Mesendoderm (in vitro differentiated cells): ENCODE results near the gene SLC26A3.

Source experiments
- DNase-seq: peaks from one replicate; pipeline ENCODE4 v3.0.0; 2013
- H2AK5ac ChIP-seq: 2 replicates; pipeline ENCODE4 v1.6.1; 2013; ENCODE audit warnings: low read length, inconsistent platforms
- H2BK120ac ChIP-seq: 2 replicates; pipeline ENCODE4 v1.6.1; 2013; ENCODE audit warnings: low read depth, mild to moderate bottlenecking, low read length, moderate library complexity, mixed read lengths
- H2BK15ac ChIP-seq: replicated peaks from 2 replicates; pipeline ENCODE4 v1.6.1; 2013; ENCODE audit warnings: low read depth, mild to moderate bottlenecking, moderate library complexity
- H2BK5ac ChIP-seq: 2 replicates; pipeline ENCODE4 v1.6.1; 2013; ENCODE audit warnings: low read length, inconsistent platforms
- H3K18ac ChIP-seq: 2 replicates; pipeline ENCODE4 v1.6.1; 2013; ENCODE audit warnings: mild to moderate bottlenecking, low read length, mixed read lengths
- H3K23ac ChIP-seq: one replicate; pipeline ENCODE4 v1.6.1; 2013; ENCODE audit warnings: low read length
- H3K27ac ChIP-seq: 2 replicates; pipeline ENCODE4 v1.5.1; 2013; ENCODE audit warnings: low read depth, mild to moderate bottlenecking, inconsistent platforms, low read length, moderate library complexity
- H3K27me3 ChIP-seq: 2 replicates; pipeline ENCODE4 v1.6.1; 2013; ENCODE audit warnings: low read length, control low read depth, mild to moderate bottlenecking, inconsistent platforms; ENCODE audit not compliant: insufficient read depth, poor library complexity
- H3K36me3 ChIP-seq: 2 replicates; pipeline ENCODE4 v1.6.1; 2013; ENCODE audit warnings: low read length, inconsistent platforms; ENCODE audit not compliant: control insufficient read depth, insufficient read depth
- H3K4ac ChIP-seq: one replicate; pipeline ENCODE4 v1.6.1; 2013; ENCODE audit warnings: low read depth, mild to moderate bottlenecking, low read length, moderate library complexity
- H3K4me1 ChIP-seq: 2 replicates; pipeline ENCODE4 v1.6.1; 2013; ENCODE audit warnings: low read depth, low read length, inconsistent platforms; ENCODE audit not compliant: control insufficient read depth
- H3K4me2 ChIP-seq: 2 replicates; pipeline ENCODE4 v1.6.1; 2013; ENCODE audit warnings: low read length
- H3K4me3 ChIP-seq: 2 replicates; pipeline ENCODE4 v1.5.1; 2013; ENCODE audit warnings: mild to moderate bottlenecking, low read length
- H3K56ac ChIP-seq: one replicate; pipeline ENCODE4 v1.6.1; 2013; ENCODE audit warnings: low read length
- H3K79me1 ChIP-seq: 2 replicates; pipeline ENCODE4 v1.6.1; 2013; ENCODE audit warnings: low read length, inconsistent platforms
- H3K79me2 ChIP-seq: 2 replicates; pipeline ENCODE4 v1.6.1; 2013; ENCODE audit warnings: mild to moderate bottlenecking, low read length; ENCODE audit not compliant: control insufficient read depth, insufficient read depth
- H3K9ac ChIP-seq: 2 replicates; pipeline ENCODE4 v1.6.1; 2013; ENCODE audit warnings: low read length, inconsistent platforms
- H4K5ac ChIP-seq: one replicate; pipeline ENCODE4 v1.6.1; 2013; ENCODE audit warnings: low read length
- H4K8ac ChIP-seq: one replicate; pipeline ENCODE4 v1.6.1; 2013; ENCODE audit warnings: low read depth, mild to moderate bottlenecking, control low read depth, low read length, moderate library complexity
- WGBS: extraction: QIAGEN DNeasy Blood & Tissue Kit; methylation state at CpG from one replicate; pipeline ENCODE4 v1.1.7; 2013; ENCODE audit warnings: low lambda C conversion rate, missing lambda C conversion rate; ENCODE audit not compliant: insufficient coverage; ENCODE audit errors: extremely low coverage; 5-methylcytosine and 5-hydroxymethylcytosine counted together

SLC26A3 gene

GRCh38 chr7:107773027-107773426 lies 30.0 kb downstream of the SLC26A3 start:
- H3K4me1 ChIP-seq: no peaks in the 10 kb centered on the region
- no peak overlapping the region for H2BK15ac ChIP-seq
- no peak overlapping the region for H3K4ac ChIP-seq
- no peaks in the 10 kb centered on the region for H3K36me3 ChIP-seq
- no peak for DNase-seq
- H2BK5ac ChIP-seq: no peak overlapping the region
- no peak overlapping the region for H4K5ac ChIP-seq
- H3K18ac ChIP-seq: no peak overlapping the region
- no peak overlapping the region for H2BK120ac ChIP-seq
- H3K79me1 ChIP-seq: no peaks in the 10 kb centered on the region
- H3K56ac ChIP-seq: no peak overlapping the region
- H3K27ac ChIP-seq: no peak overlapping the region
- H3K23ac ChIP-seq: no peak overlapping the region
- no CpG with 5 or more reads among the region's 2 CpGs for WGBS
- no peak overlapping the region for H4K8ac ChIP-seq
- no peak overlapping the region for H3K4me3 ChIP-seq
- H3K4me2 ChIP-seq: no peak overlapping the region
- H3K27me3 ChIP-seq: no peaks in the 10 kb centered on the region
- H3K79me2 ChIP-seq: no peaks in the 10 kb centered on the region
- no peak overlapping the region for H3K9ac ChIP-seq
- no peak overlapping the region for H2AK5ac ChIP-seq

DNA sequence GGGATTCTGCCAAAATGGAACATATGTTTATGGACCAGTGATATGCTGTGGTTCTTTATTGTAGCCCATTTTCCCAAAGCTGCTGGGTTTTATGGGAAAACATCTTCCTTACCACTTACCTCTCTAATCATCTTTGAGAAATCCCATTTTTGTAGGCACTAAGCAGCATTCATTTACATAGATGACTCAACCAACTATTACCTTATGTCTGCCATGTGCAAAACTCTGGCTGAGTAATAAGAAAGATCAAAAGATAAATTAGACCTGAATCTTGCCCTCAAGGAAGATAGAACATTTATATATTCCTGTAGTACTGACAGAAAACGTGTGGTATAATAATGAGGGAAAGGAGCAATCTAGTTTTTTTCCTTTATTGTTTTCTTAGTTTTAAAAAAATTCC lies 34.8 kb downstream of the SLC26A3 start:
- H3K18ac ChIP-seq: no peak overlapping the region
- no peak overlapping the region for H3K9ac ChIP-seq
- no peak overlapping the region for H4K8ac ChIP-seq
- H3K4ac ChIP-seq: no peak overlapping the region
- no peaks in the 10 kb centered on the region for H3K4me1 ChIP-seq
- no CpG with 5 or more reads among the region's 1 CpG for WGBS
- no peak overlapping the region for H3K4me2 ChIP-seq
- H3K79me2 ChIP-seq: no peaks in the 10 kb centered on the region
- no peak overlapping the region for H3K4me3 ChIP-seq
- no peak overlapping the region for H3K27ac ChIP-seq
- no peak for DNase-seq
- H3K36me3 ChIP-seq: no peaks in the 10 kb centered on the region
- H3K56ac ChIP-seq: no peak overlapping the region
- H2BK120ac ChIP-seq: no peak overlapping the region
- no peak overlapping the region for H2BK15ac ChIP-seq
- no peak overlapping the region for H3K23ac ChIP-seq
- H3K27me3 ChIP-seq: no peaks in the 10 kb centered on the region
- H4K5ac ChIP-seq: no peak overlapping the region
- no peak overlapping the region for H2AK5ac ChIP-seq
- no peaks in the 10 kb centered on the region for H3K79me1 ChIP-seq
- H2BK5ac ChIP-seq: no peak overlapping the region

DNA sequence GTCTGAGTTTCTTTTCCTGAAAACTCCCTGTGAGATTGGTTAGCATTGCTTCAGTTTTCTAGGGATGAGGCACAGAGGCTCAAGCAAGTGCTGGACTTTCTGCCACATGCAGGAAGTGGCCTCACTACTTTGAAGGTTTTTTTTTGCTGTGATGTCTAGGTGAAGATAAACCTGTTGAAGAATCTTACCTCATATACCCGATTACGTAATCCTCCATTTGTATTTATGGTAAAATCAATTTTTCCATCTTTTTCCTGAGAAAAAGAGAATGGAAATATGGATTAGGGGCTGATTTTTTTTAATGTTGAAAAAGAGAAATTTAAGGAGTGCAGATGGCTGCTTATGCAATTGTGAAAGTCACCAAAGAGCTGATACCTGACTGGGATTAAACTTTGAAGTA lies 35.6 kb downstream of the SLC26A3 start:
- Histone ChIP-seq H3K56ac (no peak overlapping the region), H4K8ac (no peak overlapping the region), H3K4ac (no peak overlapping the region), H3K23ac (no peak overlapping the region), H3K4me2 (no peak overlapping the region), H2AK5ac (no peak overlapping the region), H3K4me3 (no peak overlapping the region), H3K79me2 (no peaks in the 10 kb centered on the region), H2BK15ac (no peak overlapping the region), H2BK120ac (no peak overlapping the region), H3K18ac (no peak overlapping the region), H3K4me1 (no peaks in the 10 kb centered on the region), H4K5ac (no peak overlapping the region), H3K9ac (no peak overlapping the region), H3K27me3 (no peaks in the 10 kb centered on the region), H2BK5ac (no peak overlapping the region), H3K27ac (no peak overlapping the region), H3K79me1 (no peaks in the 10 kb centered on the region), H3K36me3 (no peaks in the 10 kb centered on the region)
- no CpG with 5 or more reads among the region's 2 CpGs for WGBS
- DNase-seq: no peak

DNA sequence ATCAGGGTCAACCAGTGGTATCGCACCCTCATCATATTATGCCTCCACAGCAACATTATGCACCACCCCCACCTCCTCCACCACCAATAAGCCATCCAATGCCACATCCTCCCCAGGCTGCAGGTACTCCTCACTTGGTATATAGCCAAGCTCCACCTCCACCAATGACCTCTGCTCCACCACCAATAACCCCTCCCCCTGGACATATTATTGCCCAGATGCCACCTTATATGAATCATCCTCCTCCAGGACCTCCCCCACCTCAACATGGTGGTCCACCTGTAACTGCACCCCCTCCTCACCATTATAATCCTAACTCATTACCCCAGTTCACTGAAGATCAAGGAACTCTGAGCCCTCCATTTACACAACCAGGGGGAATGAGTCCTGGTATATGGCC lies 44.4 kb downstream of the SLC26A3 start:
- Histone ChIP-seq H3K23ac (no peak overlapping the region), H3K79me1 (no peaks in the 10 kb centered on the region), H3K27ac (no peak overlapping the region), H3K18ac (no peak overlapping the region), H3K4me3 (no peak overlapping the region), H4K5ac (no peak overlapping the region), H3K36me3 (peaks cover 9% of the 10 kb centered on the region), H2BK15ac (no peak overlapping the region), H4K8ac (no peak overlapping the region), H3K9ac (no peak overlapping the region), H2BK120ac (no peak overlapping the region), H3K56ac (no peak overlapping the region), H3K4me2 (no peak overlapping the region), H3K27me3 (no peaks in the 10 kb centered on the region), H3K79me2 (no peaks in the 10 kb centered on the region), H2BK5ac (no peak overlapping the region), H2AK5ac (no peak overlapping the region), H3K4ac (no peak overlapping the region), H3K4me1 (no peaks in the 10 kb centered on the region)
- DNase-seq: no peak
- no CpG with 5 or more reads among the region's 1 CpG for WGBS

DNA sequence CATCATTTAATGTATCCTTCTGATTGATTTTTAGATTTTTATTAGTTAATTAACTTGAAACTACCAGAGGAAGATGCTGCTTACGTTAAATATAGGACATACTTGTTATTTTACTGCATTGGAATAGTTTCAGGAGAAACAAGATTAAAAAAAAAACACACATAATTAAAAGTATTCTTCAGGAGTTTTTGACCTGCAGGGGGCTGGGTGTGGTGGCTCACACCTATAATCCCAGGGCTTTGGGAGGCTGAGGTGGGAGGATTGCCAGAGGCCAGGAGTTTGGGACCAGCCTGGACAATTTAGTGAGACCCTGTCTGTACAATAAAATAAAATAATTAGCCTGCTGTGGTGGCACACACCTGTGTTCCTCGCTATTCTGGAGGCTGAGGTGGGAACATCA lies 48.4 kb downstream of the SLC26A3 start:
- Histone ChIP-seq H3K79me1 (peaks cover 1% of the 10 kb centered on the region), H2BK15ac (no peak overlapping the region), H3K23ac (no peak overlapping the region), H3K27me3 (no peaks in the 10 kb centered on the region), H3K18ac (no peak overlapping the region), H3K27ac (no peak overlapping the region), H2BK120ac (no peak overlapping the region), H4K8ac (no peak overlapping the region), H3K4ac (no peak overlapping the region), H3K56ac (no peak overlapping the region), H4K5ac (no peak overlapping the region), H3K4me2 (no peak overlapping the region), H3K36me3 (peaks cover 9% of the 10 kb centered on the region), H2BK5ac (no peak overlapping the region), H3K9ac (no peak overlapping the region), H3K4me1 (no peaks in the 10 kb centered on the region), H2AK5ac (no peak overlapping the region), H3K79me2 (no peaks in the 10 kb centered on the region), H3K4me3 (no peak overlapping the region)
- no CpG with 5 or more reads among the region's 2 CpGs for WGBS
- peak; percentile 11 for DNase-seq

DNA sequence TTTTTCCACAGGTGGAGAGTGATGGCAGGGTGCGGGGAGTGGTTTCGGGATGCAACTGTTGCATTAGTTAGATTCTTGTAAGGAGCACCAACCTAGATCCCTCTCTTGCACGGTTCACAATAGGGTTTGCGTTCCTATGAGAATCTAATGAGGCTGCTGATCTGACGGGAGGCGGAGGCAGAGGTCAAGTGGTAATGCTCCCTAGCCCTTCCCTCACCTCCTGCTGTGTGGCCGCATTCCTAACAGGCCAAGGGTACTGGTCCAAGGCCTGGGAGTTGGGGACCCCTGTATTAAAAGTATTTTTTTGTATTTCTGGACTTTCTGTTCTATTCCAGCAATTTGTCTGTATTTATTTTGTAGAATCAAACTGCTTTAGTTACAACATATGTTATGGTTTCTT lies 51.9 kb downstream of the SLC26A3 start:
- WGBS: no CpG with 5 or more reads among the region's 7 CpGs

More for the DNA sequence above, 51.9 kb downstream of the SLC26A3 start:
- peak; percentile 13 for DNase-seq
- no peaks in the 10 kb centered on the region for H3K27me3 ChIP-seq
- H3K27ac ChIP-seq: no peak overlapping the region
- no peak overlapping the region for H3K56ac ChIP-seq
- no peaks in the 10 kb centered on the region for H3K36me3 ChIP-seq
- H4K8ac ChIP-seq: no peak overlapping the region
- no peak overlapping the region for H2BK120ac ChIP-seq
- no peak overlapping the region for H3K18ac ChIP-seq
- peaks cover 7% of the 10 kb centered on the region for H3K79me2 ChIP-seq
- H2AK5ac ChIP-seq: no peak overlapping the region
- H3K4me2 ChIP-seq: no peak overlapping the region
- no peak overlapping the region for H4K5ac ChIP-seq
- H3K79me1 ChIP-seq: peaks cover 1% of the 10 kb centered on the region
- no peak overlapping the region for H3K23ac ChIP-seq
- H2BK5ac ChIP-seq: no peak overlapping the region
- H3K9ac ChIP-seq: no peak overlapping the region
- no peaks in the 10 kb centered on the region for H3K4me1 ChIP-seq
- H2BK15ac ChIP-seq: no peak overlapping the region
- H3K4ac ChIP-seq: no peak overlapping the region
- no peak overlapping the region for H3K4me3 ChIP-seq
